Thyroid gland (tissue), 4 donors: Measurements from ENCODE around the gene KDELR1. TPM values are rescaled to one million over a fixed set of nuclear protein-coding genes. Genes with fewer than 3 reads are reported as not detected.
A peak's percentile ranks its signal among the peaks of the same experiment; 100 is the strongest.

Source experiments
- DNase-seq, 2 donors: peaks; one replicate each; pipeline ENCODE4 v3.0.0-alpha.2; 2019
- H3K27ac ChIP-seq, 3 donors: fragments of 200-600 bp; sonication (generic); 1 replicate in 2 of 3; 2 replicates in 1 of 3; pipeline ENCODE4 v1.5.1; 2016 to 2019; ENCODE audit warnings: mild to moderate bottlenecking in 1 of 3, moderate library complexity in 1 of 3
- H3K27me3 ChIP-seq: fragments of 200-600 bp; sonication (generic); one replicate; pipeline ENCODE4 v1.5.1; 2019
- H3K36me3 ChIP-seq, 2 donors: fragments of 200-600 bp; sonication (generic); one replicate each; pipeline ENCODE4 v1.5.1; 2016 to 2019
- H3K4me1 ChIP-seq, 2 donors: fragments of 200-600 bp; sonication (generic); one replicate each; pipeline ENCODE4 v1.5.1; 2017 to 2019
- H3K4me3 ChIP-seq, 3 donors: fragments of 200-600 bp; sonication (generic); replicated peaks in 1 of 3; 1 replicate in 2 of 3; 2 replicates in 1 of 3; pipeline ENCODE4 v1.5.1; 2016; ENCODE audit warnings: mild to moderate bottlenecking in 1 of 3
- H3K9me3 ChIP-seq: fragments of 200-600 bp; sonication (generic); one replicate; pipeline ENCODE4 v1.5.1; 2017
- CTCF ChIP-seq, 6 experiments: fragments of 200-600 bp in 3 of 6; fragments of 450-650 bp in 3 of 6; sonication (generic) in 3 of 6; IDR thresholded peaks; one replicate each; pipeline ENCODE4 v1.5.1; 2016 to 2019; ENCODE audit warnings: antibody characterized with exemption in 6 of 6, mild to moderate bottlenecking in 2 of 6, inconsistent platforms in 1 of 6, moderate library complexity in 1 of 6
- POLR2A ChIP-seq, 2 donors: fragments of 450-650 bp; IDR thresholded peaks; one replicate each; pipeline ENCODE4 v1.6.1; 2017; ENCODE audit warnings: antibody characterized with exemption in 2 of 2, mild to moderate bottlenecking in 2 of 2, moderate library complexity in 1 of 2
- WGBS, 2 donors: methylation state at CpG; one replicate each; pipeline ENCODE4 v1.1.5; 2017; 5-methylcytosine and 5-hydroxymethylcytosine counted together
- intact Hi-C: fragments of 100-400 bp; cut with DNase I; formaldehyde crosslinking; loops from one replicate; pipeline ENCODE4 v1.15.1; 2023
- total RNA-seq, 4 donors: library from RNA; depleted of rRNA; stranded (reverse); fragments of >200 nt; gene quantifications; one replicate each; pipeline ENCODE4 v1.2.3, GENCODE V29; 2016

The KDELR1 gene
- total RNA-seq, 4 donors from 2014 or later: 121 to 160 (median 141) TPM

GRCh38 chr19:48351341-48351752 is 40.0 kb downstream of the KDELR1 start:
- no peaks in the 10 kb centered on the region for H3K9me3 ChIP-seq
- no peaks in the 10 kb centered on the region for H3K27me3 ChIP-seq
- H3K4me3 ChIP-seq: no peak overlapping the region
- H3K4me1 ChIP-seq: peaks cover 0 to 6% of the 10 kb centered on the region in 2 donors
- 39 to 45% methylated on average over 8 of the region's 8 CpGs for WGBS, 2 donors
- intact Hi-C loops: no loop called here
- H3K27ac ChIP-seq: no peak overlapping the region
- peak; percentile 71 to 83 for DNase-seq
- no peak for TF ChIP-seq POLR2A (IDR thresholded peaks at IDR 0.05)
- peak; percentile 54 to 91 (median 64) for TF ChIP-seq CTCF (IDR thresholded peaks at IDR 0.05)
- no peaks in the 10 kb centered on the region for H3K36me3 ChIP-seq

GRCh38 chr19:48350856-48351255 is 40.5 kb downstream of the KDELR1 start:
- Histone ChIP-seq H3K9me3 (no peaks in the 10 kb centered on the region), H3K4me3 (no peak overlapping the region), H3K27ac (no peak overlapping the region), H3K36me3 (no peaks in the 10 kb centered on the region), H3K27me3 (no peaks in the 10 kb centered on the region), H3K4me1 (peaks cover 0 to 6% of the 10 kb centered on the region in 2 donors)
- no peak for TF ChIP-seq CTCF (IDR thresholded peaks at IDR 0.05)
- no peak for TF ChIP-seq POLR2A (IDR thresholded peaks at IDR 0.05)
- DNase-seq: no peak
- intact Hi-C loops: no loop called here
- WGBS, 2 donors: 90 to 92% methylated on average over 5 of the region's 5 CpGs

GRCh38 chr19:48348737-48349136 is 42.6 kb downstream of the KDELR1 start:
- intact Hi-C loops: no loop called here
- no peak overlapping the region for H3K27ac ChIP-seq
- DNase-seq: no peak

GRCh38 chr19:48348045-48348444 is 43.3 kb downstream of the KDELR1 start:
- intact Hi-C loops: no loop called here
- TF ChIP-seq CTCF (IDR thresholded peaks at IDR 0.05): no peak
- TF ChIP-seq POLR2A (IDR thresholded peaks at IDR 0.05): no peak
- Histone ChIP-seq H3K9me3 (no peaks in the 10 kb centered on the region), H3K27ac (no peak overlapping the region), H3K27me3 (no peaks in the 10 kb centered on the region), H3K4me3 (no peak overlapping the region), H3K4me1 (peaks cover 0 to 6% of the 10 kb centered on the region in 2 donors), H3K36me3 (no peaks in the 10 kb centered on the region)
- WGBS, 2 donors: 49 to 54% methylated on average over 5 of the region's 5 CpGs
- DNase-seq: peak in 1 of 2 donors; percentile 40

More at GRCh38 chr19:48348737-48349136, 42.6 kb downstream of the KDELR1 start:
- H3K4me3 ChIP-seq: no peak overlapping the region
- H3K4me1 ChIP-seq: peaks cover 0 to 6% of the 10 kb centered on the region in 2 donors
- WGBS, 2 donors: 94 to 96% methylated on average over 7 of the region's 7 CpGs
- TF ChIP-seq POLR2A (IDR thresholded peaks at IDR 0.05) (no peak), CTCF (IDR thresholded peaks at IDR 0.05) (no peak)
- H3K27me3 ChIP-seq: no peaks in the 10 kb centered on the region
- H3K36me3 ChIP-seq: no peaks in the 10 kb centered on the region
- no peaks in the 10 kb centered on the region for H3K9me3 ChIP-seq

GRCh38 chr19:48346191-48346590 is 45.2 kb downstream of the KDELR1 start:
- Histone ChIP-seq H3K4me1 (peaks cover 0 to 6% of the 10 kb centered on the region in 2 donors), H3K27me3 (no peaks in the 10 kb centered on the region), H3K9me3 (no peaks in the 10 kb centered on the region), H3K27ac (no peak overlapping the region), H3K36me3 (no peaks in the 10 kb centered on the region), H3K4me3 (no peak overlapping the region)
- TF ChIP-seq POLR2A (IDR thresholded peaks at IDR 0.05) (no peak), CTCF (IDR thresholded peaks at IDR 0.05) (no peak)
- no peak for DNase-seq
- intact Hi-C loops: no loop called here
- 93 to 97% methylated on average over 2 of the region's 2 CpGs for WGBS, 2 donors
